ENCODE results near the gene PPARA.
A peak's percentile ranks its signal among the peaks of the same experiment; 100 is the strongest.

PPARA gene

DNA sequence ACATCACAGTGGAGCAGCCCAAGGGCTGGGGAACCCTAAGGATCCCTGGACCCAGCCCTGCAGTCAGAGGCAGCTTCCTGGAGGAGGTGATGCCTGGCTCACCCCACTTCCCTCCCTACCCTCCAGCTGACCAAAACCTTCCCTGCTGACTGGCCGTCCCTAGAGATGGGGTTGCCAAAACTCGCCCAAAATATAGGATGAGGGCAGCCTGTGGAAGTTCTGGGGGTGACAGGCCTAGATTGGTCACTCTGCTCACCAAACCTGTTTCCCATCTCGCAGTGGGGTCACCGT lies 35.0 kb upstream of the PPARA start:
- Histone ChIP-seq H3K4me3 (replicated peaks; ENCODE audit: insufficient read depth, low read length) (no peak overlapping the region), H3K27me3 (ENCODE audit: insufficient read depth, poor library complexity, severe bottlenecking) (no peaks in the 10 kb centered on the region), H3K27ac (replicated peaks) (no peak overlapping the region)
- no peak for TF ChIP-seq SPI1 (IDR thresholded peaks at IDR 0.05; ENCODE audit: borderline replicate concordance, low read depth)
- no peak for TF ChIP-seq GABPA (IDR thresholded peaks at IDR 0.05; ENCODE audit: low read depth)
- TF ChIP-seq, protein P1, sequence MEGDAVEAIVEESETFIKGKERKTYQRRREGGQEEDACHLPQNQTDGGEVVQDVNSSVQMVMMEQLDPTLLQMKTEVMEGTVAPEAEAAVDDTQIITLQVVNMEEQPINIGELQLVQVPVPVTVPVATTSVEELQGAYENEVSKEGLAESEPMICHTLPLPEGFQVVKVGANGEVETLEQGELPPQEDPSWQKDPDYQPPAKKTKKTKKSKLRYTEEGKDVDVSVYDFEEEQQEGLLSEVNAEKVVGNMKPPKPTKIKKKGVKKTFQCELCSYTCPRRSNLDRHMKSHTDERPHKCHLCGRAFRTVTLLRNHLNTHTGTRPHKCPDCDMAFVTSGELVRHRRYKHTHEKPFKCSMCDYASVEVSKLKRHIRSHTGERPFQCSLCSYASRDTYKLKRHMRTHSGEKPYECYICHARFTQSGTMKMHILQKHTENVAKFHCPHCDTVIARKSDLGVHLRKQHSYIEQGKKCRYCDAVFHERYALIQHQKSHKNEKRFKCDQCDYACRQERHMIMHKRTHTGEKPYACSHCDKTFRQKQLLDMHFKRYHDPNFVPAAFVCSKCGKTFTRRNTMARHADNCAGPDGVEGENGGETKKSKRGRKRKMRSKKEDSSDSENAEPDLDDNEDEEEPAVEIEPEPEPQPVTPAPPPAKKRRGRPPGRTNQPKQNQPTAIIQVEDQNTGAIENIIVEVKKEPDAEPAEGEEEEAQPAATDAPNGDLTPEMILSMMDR (IDR thresholded peaks at IDR 0.05; ENCODE audit: insufficient read depth, low read length), result no peak
- TF ChIP-seq POLR2AphosphoS5 (IDR thresholded peaks at IDR 0.05; ENCODE audit: low read depth), result no peak
- TF ChIP-seq, protein P2, sequence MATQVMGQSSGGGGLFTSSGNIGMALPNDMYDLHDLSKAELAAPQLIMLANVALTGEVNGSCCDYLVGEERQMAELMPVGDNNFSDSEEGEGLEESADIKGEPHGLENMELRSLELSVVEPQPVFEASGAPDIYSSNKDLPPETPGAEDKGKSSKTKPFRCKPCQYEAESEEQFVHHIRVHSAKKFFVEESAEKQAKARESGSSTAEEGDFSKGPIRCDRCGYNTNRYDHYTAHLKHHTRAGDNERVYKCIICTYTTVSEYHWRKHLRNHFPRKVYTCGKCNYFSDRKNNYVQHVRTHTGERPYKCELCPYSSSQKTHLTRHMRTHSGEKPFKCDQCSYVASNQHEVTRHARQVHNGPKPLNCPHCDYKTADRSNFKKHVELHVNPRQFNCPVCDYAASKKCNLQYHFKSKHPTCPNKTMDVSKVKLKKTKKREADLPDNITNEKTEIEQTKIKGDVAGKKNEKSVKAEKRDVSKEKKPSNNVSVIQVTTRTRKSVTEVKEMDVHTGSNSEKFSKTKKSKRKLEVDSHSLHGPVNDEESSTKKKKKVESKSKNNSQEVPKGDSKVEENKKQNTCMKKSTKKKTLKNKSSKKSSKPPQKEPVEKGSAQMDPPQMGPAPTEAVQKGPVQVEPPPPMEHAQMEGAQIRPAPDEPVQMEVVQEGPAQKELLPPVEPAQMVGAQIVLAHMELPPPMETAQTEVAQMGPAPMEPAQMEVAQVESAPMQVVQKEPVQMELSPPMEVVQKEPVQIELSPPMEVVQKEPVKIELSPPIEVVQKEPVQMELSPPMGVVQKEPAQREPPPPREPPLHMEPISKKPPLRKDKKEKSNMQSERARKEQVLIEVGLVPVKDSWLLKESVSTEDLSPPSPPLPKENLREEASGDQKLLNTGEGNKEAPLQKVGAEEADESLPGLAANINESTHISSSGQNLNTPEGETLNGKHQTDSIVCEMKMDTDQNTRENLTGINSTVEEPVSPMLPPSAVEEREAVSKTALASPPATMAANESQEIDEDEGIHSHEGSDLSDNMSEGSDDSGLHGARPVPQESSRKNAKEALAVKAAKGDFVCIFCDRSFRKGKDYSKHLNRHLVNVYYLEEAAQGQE (IDR thresholded peaks at IDR 0.05; ENCODE audit: insufficient replicate concordance, low read depth), result no peak
- no peak for DNase-seq (ENCODE audit: low read depth in 1 of 2, low spot score in 1 of 2)

DNA sequence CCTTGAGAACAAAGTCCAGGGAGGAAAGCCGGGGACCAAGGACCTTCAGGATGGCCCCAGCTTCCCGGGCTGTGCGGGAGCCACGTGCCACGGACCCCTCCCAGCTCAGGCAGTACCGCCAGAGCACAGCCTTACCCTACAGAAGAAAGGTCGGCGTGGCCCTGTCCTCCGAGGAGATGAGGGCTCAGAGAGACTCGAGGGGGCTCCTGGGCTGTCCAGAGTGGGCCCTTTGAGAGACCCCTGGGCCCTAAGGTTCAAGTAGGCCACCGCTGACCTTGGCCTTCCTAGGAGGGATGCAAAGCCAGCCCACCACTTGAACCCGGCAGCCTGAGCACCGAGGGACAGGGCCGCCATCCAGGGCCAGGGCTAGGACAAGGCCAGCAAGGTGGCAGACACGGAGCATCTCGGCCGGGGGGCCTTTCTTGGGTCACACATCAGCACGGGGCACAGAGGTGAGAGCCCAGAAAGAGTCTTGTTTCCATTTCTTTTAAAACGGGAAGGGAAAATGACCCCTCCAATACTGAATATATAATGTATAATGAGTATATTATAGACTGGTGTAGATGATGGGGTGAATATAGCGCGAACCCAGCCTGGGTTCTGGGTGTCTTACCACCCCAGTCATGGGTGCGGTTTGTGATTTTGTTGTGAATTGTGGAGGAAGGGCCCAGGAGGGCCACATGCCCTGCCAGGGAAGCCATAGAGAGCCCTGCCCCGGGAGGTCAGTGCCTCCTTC lies 34.4 kb upstream of the PPARA start:
- Histone ChIP-seq H3K27me3 (ENCODE audit: insufficient read depth, poor library complexity, severe bottlenecking) (no peaks in the 10 kb centered on the region), H3K27ac (replicated peaks) (no peak overlapping the region), H3K4me3 (replicated peaks; ENCODE audit: insufficient read depth, low read length) (no peak overlapping the region)
- no peak for DNase-seq (ENCODE audit: low read depth in 1 of 2, low spot score in 1 of 2)
- no peak for TF ChIP-seq POLR2AphosphoS5 (IDR thresholded peaks at IDR 0.05; ENCODE audit: low read depth)
- TF ChIP-seq, protein P1 (IDR thresholded peaks at IDR 0.05; ENCODE audit: insufficient read depth, low read length), result no peak
- TF ChIP-seq, protein P2 (IDR thresholded peaks at IDR 0.05; ENCODE audit: insufficient replicate concordance, low read depth), result no peak
- TF ChIP-seq GABPA (IDR thresholded peaks at IDR 0.05; ENCODE audit: low read depth), result no peak
- TF ChIP-seq SPI1 (IDR thresholded peaks at IDR 0.05; ENCODE audit: borderline replicate concordance, low read depth), result no peak

DNA sequence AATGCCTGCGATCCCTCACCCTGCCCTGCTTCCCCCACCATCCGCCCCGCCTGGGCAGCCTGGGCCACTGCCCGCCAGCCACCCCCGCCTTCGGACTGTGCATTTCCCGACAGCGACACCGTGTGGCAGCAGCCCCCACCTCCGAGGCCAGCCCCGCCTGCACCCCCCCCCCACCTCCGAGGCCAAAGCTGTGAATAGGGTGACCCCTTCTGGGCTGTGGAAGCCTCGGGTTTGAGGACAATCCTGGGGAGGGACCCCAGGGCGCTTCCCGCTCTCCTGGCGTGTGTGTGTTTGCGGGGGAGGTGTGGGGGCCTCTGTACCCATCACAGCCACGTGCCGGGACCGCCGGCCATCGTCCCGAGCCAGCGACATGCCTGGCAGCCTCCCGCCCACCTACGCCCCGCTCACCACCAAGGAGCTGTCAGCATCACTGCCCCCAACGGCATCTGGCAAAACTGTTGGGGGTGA lies 33.8 kb upstream of the PPARA start:
- Histone ChIP-seq H3K27ac (replicated peaks) (no peak overlapping the region), H3K4me3 (replicated peaks; ENCODE audit: insufficient read depth, low read length) (no peak overlapping the region), H3K27me3 (ENCODE audit: insufficient read depth, poor library complexity, severe bottlenecking) (no peaks in the 10 kb centered on the region)
- DNase-seq (ENCODE audit: low read depth in 1 of 2, low spot score in 1 of 2), result peak; percentile 63 to 84
- TF ChIP-seq, protein P1 (IDR thresholded peaks at IDR 0.05; ENCODE audit: insufficient read depth, low read length), result peak; percentile 55
- TF ChIP-seq SPI1 (IDR thresholded peaks at IDR 0.05; ENCODE audit: borderline replicate concordance, low read depth) (no peak), POLR2AphosphoS5 (IDR thresholded peaks at IDR 0.05; ENCODE audit: low read depth) (no peak), GABPA (IDR thresholded peaks at IDR 0.05; ENCODE audit: low read depth) (no peak)
- TF ChIP-seq, protein P2 (IDR thresholded peaks at IDR 0.05; ENCODE audit: insufficient replicate concordance, low read depth), result no peak
